Measurements from ENCODE around the gene GUCY1B1. TPM values are rescaled to one million over a fixed set of nuclear protein-coding genes. Genes with fewer than 3 reads are reported as not detected.
A peak's percentile ranks its signal among the peaks of the same experiment; 100 is the strongest.

The GUCY1B1 gene
- total and polyA plus RNA-seq, 9 of the 15 experiments (the other 6 are each of a cell fraction or from before 2014, with no cell fraction given) = not detected

DNA sequence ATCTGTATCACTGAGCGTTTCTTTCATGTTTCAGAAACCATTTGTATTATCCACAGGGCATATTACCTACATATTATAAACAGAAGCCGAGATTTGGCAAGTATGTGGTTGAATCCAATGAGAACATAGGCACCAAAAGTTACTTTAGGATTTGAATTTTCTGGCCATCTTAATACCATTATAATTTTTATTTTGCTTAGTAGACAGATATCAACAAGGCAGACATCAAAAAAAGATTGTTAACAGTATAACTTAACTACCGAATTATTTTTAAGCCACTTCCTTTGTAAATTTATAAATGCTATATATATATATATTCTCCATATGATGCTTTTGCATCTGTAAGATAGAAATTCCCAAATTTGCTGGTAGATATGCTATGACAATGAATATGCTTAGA, 2.2 kb downstream of the GUCY1B1 start:
- no peak overlapping the region for H3K4me3 ChIP-seq
- H3K36me3 ChIP-seq (ENCODE audit: control insufficient read depth, insufficient read depth, low read length) = no peaks in the 10 kb centered on the region
- 0% methylated on average over 3 of the region's 3 CpGs for WGBS (ENCODE audit: insufficient coverage, low coverage, missing lambda C conversion rate)
- H3K4me1 ChIP-seq (replicated peaks in 1 of 2; ENCODE audit: control insufficient read depth in 2 of 2, insufficient read depth in 2 of 2, low read length in 2 of 2) = 0 out of 5 replicates have a peak, but pooled peaks cover 0 to 3% of the 10 kb centered on the region in 2 experiments
- no peaks in the 10 kb centered on the region for H3K79me2 ChIP-seq (ENCODE audit: control insufficient read depth, insufficient read depth, low read length)
- H3K9me3 ChIP-seq (replicated peaks; ENCODE audit: control insufficient read depth, insufficient read depth, low read depth, low read length) = no peaks in the 10 kb centered on the region
- no peak overlapping the region for H3K4me2 ChIP-seq (ENCODE audit: insufficient read depth, low read length)
- in situ Hi-C loops (cut with MboI) (no loop called here), intact Hi-C loops (cut with micrococcal nuclease) (no loop called here)
- no peaks in the 10 kb centered on the region for H3K27me3 ChIP-seq (ENCODE audit: control insufficient read depth in 2 of 2, insufficient read depth in 2 of 2, low read length in 2 of 2)
- TF ChIP-seq ZNF316 (IDR thresholded peaks at IDR 0.05) (peak; percentile 40; the same call in 1 of the 2 replicates), SMC3 (conservative IDR thresholded peaks at IDR 0.05; ENCODE audit: insufficient read depth, low read depth, low read length) (no peak)
- H4K20me1 ChIP-seq (replicated peaks; ENCODE audit: control insufficient read depth, insufficient read depth, low read length) = no peaks in the 10 kb centered on the region
- CTCF ChIA-PET (ENCODE audit: low intra/inter-chr PET ratio) = no interaction called here
- H2AFZ ChIP-seq (ENCODE audit: low read depth, low read length) = no peak overlapping the region
- H3K9ac ChIP-seq (ENCODE audit: insufficient read depth in 1 of 2, low read depth in 2 of 2, low read length in 2 of 2) = no peak overlapping the region
- no TSS peak for BruUV-seq (replicated peaks)
- POLR2A ChIA-PET = no interaction called here
- H3K27ac ChIP-seq (ENCODE audit: extremely low read depth, low read depth, low read length) = no peak overlapping the region
- ATAC-seq (no peak), FAIRE-seq (no peak), DNase-seq (ENCODE audit: extremely low read depth in 1 of 4, low spot score in 3 of 4) (no peak)
- no peaks in the 10 kb centered on the region for H3K9me1 ChIP-seq (ENCODE audit: control insufficient read depth, insufficient read depth, low read length)

DNA sequence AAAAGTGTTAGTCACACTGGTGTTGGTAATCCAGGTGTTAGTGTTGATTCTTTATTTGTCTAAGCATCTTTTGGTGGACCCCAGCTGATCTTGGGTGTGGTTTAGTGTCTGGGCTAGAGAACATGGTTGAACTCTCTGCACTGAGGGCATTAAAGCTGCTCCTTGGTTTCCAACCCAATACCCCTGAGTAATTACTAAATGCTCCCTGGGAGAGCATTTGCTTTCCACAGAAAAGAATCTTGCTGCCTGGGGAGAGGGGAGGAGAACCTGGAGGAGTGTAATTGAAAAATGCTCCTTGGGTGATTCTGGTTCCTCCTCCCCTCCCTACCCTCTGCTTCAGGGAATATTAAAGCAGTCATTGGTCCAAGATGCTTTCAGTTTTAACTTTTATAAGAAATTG, 3.1 kb downstream of the GUCY1B1 start:
- in situ Hi-C loops (cut with MboI) (no loop called here), intact Hi-C loops (cut with micrococcal nuclease) (no loop called here)
- Histone ChIP-seq H3K4me2 (ENCODE audit: insufficient read depth, low read length) (no peak overlapping the region), H3K27ac (ENCODE audit: extremely low read depth, low read depth, low read length) (no peak overlapping the region), H3K9ac (ENCODE audit: insufficient read depth in 1 of 2, low read depth in 2 of 2, low read length in 2 of 2) (no peak overlapping the region), H3K9me3 (replicated peaks; ENCODE audit: control insufficient read depth, insufficient read depth, low read depth, low read length) (no peaks in the 10 kb centered on the region), H3K36me3 (ENCODE audit: control insufficient read depth, insufficient read depth, low read length) (no peaks in the 10 kb centered on the region), H3K4me3 (no peak overlapping the region), H3K27me3 (ENCODE audit: control insufficient read depth in 2 of 2, insufficient read depth in 2 of 2, low read length in 2 of 2) (no peaks in the 10 kb centered on the region), H2AFZ (ENCODE audit: low read depth, low read length) (no peak overlapping the region), H3K9me1 (ENCODE audit: control insufficient read depth, insufficient read depth, low read length) (no peaks in the 10 kb centered on the region), H4K20me1 (replicated peaks; ENCODE audit: control insufficient read depth, insufficient read depth, low read length) (no peaks in the 10 kb centered on the region), H3K79me2 (ENCODE audit: control insufficient read depth, insufficient read depth, low read length) (no peaks in the 10 kb centered on the region), H3K4me1 (replicated peaks in 1 of 2; ENCODE audit: control insufficient read depth in 2 of 2, insufficient read depth in 2 of 2, low read length in 2 of 2) (0 out of 5 replicates have a peak, but pooled peaks cover 0 to 3% of the 10 kb centered on the region in 2 experiments)
- POLR2A ChIA-PET = no interaction called here
- DNase-seq (ENCODE audit: extremely low read depth in 1 of 4, low spot score in 3 of 4) (no peak), FAIRE-seq (no peak), ATAC-seq (no peak)
- TF ChIP-seq LEF1 (IDR thresholded peaks at IDR 0.05) = no peak
- TF ChIP-seq SMARCE1 (IDR thresholded peaks at IDR 0.05) = no peak
- TF ChIP-seq, protein P1, sequence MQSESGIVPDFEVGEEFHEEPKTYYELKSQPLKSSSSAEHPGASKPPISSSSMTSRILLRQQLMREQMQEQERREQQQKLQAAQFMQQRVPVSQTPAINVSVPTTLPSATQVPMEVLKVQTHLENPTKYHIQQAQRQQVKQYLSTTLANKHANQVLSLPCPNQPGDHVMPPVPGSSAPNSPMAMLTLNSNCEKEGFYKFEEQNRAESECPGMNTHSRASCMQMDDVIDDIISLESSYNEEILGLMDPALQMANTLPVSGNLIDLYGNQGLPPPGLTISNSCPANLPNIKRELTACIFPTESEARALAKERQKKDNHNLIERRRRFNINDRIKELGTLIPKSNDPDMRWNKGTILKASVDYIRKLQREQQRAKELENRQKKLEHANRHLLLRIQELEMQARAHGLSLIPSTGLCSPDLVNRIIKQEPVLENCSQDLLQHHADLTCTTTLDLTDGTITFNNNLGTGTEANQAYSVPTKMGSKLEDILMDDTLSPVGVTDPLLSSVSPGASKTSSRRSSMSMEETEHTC (IDR thresholded peaks at IDR 0.05) = no peak
- no peak for TF ChIP-seq ZBTB2 (IDR thresholded peaks at IDR 0.05)
- TF ChIP-seq BMI1 (IDR thresholded peaks at IDR 0.05; ENCODE audit: low read length) = no peak
- TF ChIP-seq PTBP1 (IDR thresholded peaks at IDR 0.05; ENCODE audit: low read depth, low read length) = no peak
- TF ChIP-seq SFPQ (IDR thresholded peaks at IDR 0.05; ENCODE audit: low read depth, low read length) = no peak
- no peak for TF ChIP-seq ZNF354B (CRISPR knock-in tag; IDR thresholded peaks at IDR 0.05)
- TF ChIP-seq ZBTB17 (CRISPR knock-in tag; IDR thresholded peaks at IDR 0.05) = no peak
- TF ChIP-seq FOSL1 (tag; conservative IDR thresholded peaks at IDR 0.05) = no peak
- TF ChIP-seq ZNF274 (IDR thresholded peaks at IDR 0.05; ENCODE audit: borderline replicate concordance, low read depth, low read length) = no peak
- CTCF ChIA-PET (ENCODE audit: low intra/inter-chr PET ratio) = no interaction called here
- no TSS peak for BruUV-seq (replicated peaks)
